Sigmoid colon (tissue), 3 donors: ENCODE measurements around the gene SPINK5.

Source experiments
- POLR2A ChIP-seq, 2 donors: fragments of 450-650 bp; IDR thresholded peaks; one replicate each; pipeline ENCODE4 v1.6.1; 2016; ENCODE audit warnings: antibody characterized with exemption in 2 of 2, mild to moderate bottlenecking in 2 of 2, moderate library complexity in 2 of 2
- TF ChIP-seq, protein P1 (sequence below), 4 experiments: fragments of 450-650 bp in 3 of 4; fragments of 200-600 bp in 1 of 4; IDR thresholded peaks; one replicate each; pipeline ENCODE4 v1.5.1; 2016 to 2019; ENCODE audit warnings: antibody characterized with exemption in 4 of 4, mild to moderate bottlenecking in 3 of 4, moderate library complexity in 2 of 4

DNA sequence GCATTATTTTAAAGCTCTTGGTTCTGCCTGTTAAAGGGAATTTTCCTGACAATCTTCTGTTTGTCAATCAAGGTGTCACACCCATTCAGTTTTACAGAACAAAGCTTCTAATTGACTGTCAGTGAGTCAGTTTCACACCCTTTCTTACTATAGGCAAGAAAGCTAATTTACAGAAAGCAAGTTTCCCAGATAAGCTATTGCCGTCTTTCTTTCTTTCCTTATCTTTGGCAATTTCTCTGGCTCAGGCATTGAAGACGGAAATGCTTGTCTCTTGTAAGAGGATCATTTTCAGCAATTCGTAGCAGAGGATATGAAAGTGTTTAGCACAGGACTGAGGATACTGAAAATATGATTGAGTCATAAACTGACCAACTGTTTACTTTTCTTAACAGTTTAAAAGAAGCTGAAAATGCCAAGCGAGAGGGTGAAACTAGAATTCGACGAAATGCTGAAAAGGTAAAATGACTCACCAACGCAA lies 27.0 kb downstream of the SPINK5 start:
- TF ChIP-seq POLR2A (IDR thresholded peaks at IDR 0.05), result no peak
- TF ChIP-seq, protein P1, sequence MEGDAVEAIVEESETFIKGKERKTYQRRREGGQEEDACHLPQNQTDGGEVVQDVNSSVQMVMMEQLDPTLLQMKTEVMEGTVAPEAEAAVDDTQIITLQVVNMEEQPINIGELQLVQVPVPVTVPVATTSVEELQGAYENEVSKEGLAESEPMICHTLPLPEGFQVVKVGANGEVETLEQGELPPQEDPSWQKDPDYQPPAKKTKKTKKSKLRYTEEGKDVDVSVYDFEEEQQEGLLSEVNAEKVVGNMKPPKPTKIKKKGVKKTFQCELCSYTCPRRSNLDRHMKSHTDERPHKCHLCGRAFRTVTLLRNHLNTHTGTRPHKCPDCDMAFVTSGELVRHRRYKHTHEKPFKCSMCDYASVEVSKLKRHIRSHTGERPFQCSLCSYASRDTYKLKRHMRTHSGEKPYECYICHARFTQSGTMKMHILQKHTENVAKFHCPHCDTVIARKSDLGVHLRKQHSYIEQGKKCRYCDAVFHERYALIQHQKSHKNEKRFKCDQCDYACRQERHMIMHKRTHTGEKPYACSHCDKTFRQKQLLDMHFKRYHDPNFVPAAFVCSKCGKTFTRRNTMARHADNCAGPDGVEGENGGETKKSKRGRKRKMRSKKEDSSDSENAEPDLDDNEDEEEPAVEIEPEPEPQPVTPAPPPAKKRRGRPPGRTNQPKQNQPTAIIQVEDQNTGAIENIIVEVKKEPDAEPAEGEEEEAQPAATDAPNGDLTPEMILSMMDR (IDR thresholded peaks at IDR 0.05), result no peak
